ENCODE measurements around the gene SLC38A7.

SLC38A7 gene

DNA sequence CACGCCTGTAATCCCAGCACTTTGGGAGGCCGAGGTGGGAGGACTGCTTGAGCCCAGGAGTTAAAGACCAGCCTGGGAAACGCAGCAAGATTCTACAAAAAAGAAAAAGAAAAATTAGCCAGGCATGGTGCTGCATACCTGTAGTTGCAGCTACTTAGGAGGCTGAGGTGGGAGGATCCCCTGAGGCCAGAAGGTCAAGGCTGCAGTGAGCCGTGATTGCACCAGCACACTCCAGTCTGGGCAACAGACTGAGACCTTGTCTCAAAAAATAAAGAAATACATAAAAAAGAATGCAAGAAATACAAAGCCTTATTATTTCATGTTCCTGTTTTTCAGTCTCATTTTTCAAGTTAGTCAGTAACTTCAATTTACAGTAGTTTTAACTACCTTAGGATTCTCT lies 49.1 kb downstream of the SLC38A7 start:
- Histone ChIP-seq H3K9ac (ENCODE audit: low read length) (no peak overlapping the region), H3K9me3 (ENCODE audit: control insufficient read depth, insufficient read depth, low read depth, low read length) (no peaks in the 10 kb centered on the region), H3K27ac (ENCODE audit: low read depth, low read length) (no peak overlapping the region), H3K36me3 (ENCODE audit: control insufficient read depth, insufficient read depth, low read length) (no peaks in the 10 kb centered on the region), H3K4me3 (ENCODE audit: low read depth, low read length) (no peak overlapping the region), H3K27me3 (ENCODE audit: control insufficient read depth, insufficient read depth, low read length) (no peaks in the 10 kb centered on the region), H3K4me1 (ENCODE audit: control insufficient read depth, insufficient read depth, low read length) (peaks cover 2% of the 10 kb centered on the region; the same call in 1 of the 2 replicates)

DNA sequence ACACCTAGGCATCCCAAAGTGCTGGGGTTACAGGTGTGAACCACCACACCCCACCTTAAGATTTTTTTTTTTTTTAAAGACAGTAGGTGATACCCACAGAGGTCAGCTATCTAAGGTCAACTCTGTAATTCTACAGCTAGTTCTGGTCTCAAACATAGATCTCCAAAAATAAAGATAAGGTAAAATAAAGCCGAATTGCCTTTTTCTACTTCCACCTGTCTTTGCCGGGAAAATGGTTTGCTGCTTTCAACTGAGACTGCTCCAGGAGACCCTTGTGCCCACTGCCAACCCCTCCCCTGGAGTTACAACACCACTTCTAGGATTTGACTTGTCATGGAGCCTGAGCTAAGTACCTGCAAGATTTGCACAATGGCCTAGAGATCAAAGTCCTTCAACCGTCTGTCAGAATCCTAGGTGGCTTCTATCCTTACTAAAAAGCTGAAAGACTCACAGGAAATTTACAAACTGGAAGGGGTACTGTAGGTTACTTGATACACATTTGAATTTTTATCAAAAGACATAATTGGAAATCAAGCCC lies 50.2 kb downstream of the SLC38A7 start:
- H3K27me3 ChIP-seq (ENCODE audit: control insufficient read depth, insufficient read depth, low read length), result no peaks in the 10 kb centered on the region
- H3K9me3 ChIP-seq (ENCODE audit: control insufficient read depth, insufficient read depth, low read depth, low read length), result no peaks in the 10 kb centered on the region
- 0 out of 2 replicates have a peak, but pooled peaks cover 2% of the 10 kb centered on the region for H3K36me3 ChIP-seq (ENCODE audit: control insufficient read depth, insufficient read depth, low read length)
- no peak overlapping the region for H3K27ac ChIP-seq (ENCODE audit: low read depth, low read length)
- H3K4me1 ChIP-seq (ENCODE audit: control insufficient read depth, insufficient read depth, low read length), result peaks cover 2% of the 10 kb centered on the region; the same call in 1 of the 2 replicates
- no peak overlapping the region for H3K4me3 ChIP-seq (ENCODE audit: low read depth, low read length)
- H3K9ac ChIP-seq (ENCODE audit: low read length), result no peak overlapping the region

DNA sequence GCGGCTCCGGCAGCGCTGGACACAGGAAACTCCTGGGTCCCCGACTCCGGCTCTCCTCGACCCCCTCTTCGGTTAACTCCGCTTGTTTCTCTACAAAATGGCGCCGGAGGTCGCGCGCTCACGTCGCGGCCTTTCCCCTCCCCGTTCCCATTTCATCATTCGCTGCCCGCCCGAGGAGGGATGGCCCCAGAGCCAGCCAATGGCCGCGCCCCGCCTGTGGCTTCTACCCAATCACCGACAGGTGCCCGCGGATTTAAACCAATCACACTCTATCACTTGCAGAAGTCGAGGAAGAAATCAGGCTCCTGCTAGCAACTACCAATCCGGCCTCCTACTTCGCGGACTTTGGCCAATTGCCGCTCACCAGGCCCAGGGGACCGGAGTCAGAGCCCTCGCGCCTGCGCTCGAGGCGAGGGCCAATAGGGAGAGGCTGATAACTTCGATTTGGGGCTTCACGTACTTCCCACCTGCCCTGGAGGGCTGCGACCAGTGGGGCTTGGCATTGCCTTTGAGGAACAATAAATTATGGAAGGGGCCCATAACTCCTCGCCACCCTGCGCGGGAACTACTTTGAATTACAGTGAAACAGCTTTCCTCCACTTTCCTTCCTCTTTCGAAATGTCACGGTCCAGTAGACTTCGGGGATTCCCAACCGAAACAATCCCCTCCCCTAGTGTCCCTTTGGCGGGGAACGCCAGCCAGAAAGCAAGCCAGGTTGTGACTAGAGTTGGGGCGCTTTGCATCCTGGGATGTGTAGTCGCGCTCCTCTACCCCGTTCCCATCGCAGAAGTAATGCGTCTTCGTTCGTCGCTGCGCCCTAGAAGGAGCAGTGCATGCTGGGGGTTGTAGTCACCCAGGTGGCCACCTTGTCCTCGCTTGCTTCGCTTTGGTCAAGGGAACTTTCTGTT lies 54.6 kb downstream of the SLC38A7 start, which contains the start of gene CNOT1:
CNOT1 (minus strand) TSS at position 94 of the 908 bp plus-strand sequence. CDS start 30,489 bp downstream, outside the sequence.
- no peaks in the 10 kb centered on the region for H3K9me3 ChIP-seq (ENCODE audit: control insufficient read depth, insufficient read depth, low read depth, low read length)
- H3K27ac ChIP-seq (ENCODE audit: low read depth, low read length), result peak within 1 kb of the TSS; percentile 98
- peaks cover 7% of the 10 kb centered on the region; the same call in 1 of the 2 replicates for H3K36me3 ChIP-seq (ENCODE audit: control insufficient read depth, insufficient read depth, low read length)
- H3K27me3 ChIP-seq (ENCODE audit: control insufficient read depth, insufficient read depth, low read length), result no peaks in the 10 kb centered on the region
- peak within 1 kb of the TSS; percentile 99 for H3K9ac ChIP-seq (ENCODE audit: low read length)
- peak within 1 kb of the TSS; percentile 94 for H3K4me3 ChIP-seq (ENCODE audit: low read depth, low read length)
- H3K4me1 ChIP-seq (ENCODE audit: control insufficient read depth, insufficient read depth, low read length), result no peaks in the 10 kb centered on the region; the same call in 1 of the 2 replicates

DNA sequence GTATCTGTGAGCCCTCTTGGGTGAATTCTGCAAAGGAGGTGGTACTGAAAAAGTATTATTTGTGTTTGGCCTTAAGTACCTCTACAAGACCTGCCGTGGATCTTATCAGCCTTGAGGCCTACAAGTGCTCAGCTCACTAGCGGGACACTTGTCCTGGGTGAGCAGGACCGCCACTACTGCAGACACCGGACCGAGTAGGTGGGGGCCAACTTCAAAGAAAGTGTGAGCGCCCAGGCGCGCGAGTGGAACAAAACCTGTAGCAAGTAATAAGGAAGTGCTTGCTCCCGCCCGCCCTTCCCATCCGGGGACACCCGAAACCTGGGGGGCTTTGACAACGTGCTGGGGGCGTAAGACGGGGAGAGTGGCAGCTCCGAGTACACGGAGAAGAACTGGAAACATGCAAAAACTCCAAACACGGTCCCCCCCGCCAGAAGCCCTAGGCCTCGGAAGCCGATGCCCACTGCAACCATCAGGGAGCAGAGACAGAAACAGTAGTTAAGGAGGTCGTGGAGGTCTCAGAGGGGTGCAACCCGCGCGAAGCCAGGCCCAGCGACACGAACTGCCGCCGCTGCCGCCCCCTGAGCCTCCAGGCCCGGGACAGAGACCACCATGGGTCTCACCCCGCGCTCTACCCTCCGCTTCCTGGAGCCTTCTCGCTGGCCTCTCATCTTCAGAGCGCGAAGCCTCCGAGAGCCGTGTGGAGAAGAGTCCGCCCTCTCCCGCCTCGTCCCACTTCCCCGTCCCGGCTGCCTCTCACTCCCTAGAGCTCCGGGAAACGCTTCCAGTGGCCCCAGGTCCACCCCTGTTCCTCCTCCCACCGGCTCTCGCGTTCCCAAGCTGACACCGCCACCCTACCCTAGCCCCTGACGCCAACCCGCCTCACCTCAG lies 55.5 kb downstream of the SLC38A7 start:
- peak overlapping the region; percentile 99 for H3K9ac ChIP-seq (ENCODE audit: low read length)
- H3K4me3 ChIP-seq (ENCODE audit: low read depth, low read length), result peak overlapping the region; percentile 94
- peaks cover 16% of the 10 kb centered on the region for H3K36me3 ChIP-seq (ENCODE audit: control insufficient read depth, insufficient read depth, low read length)
- peak overlapping the region; percentile 98 for H3K27ac ChIP-seq (ENCODE audit: low read depth, low read length)
- H3K27me3 ChIP-seq (ENCODE audit: control insufficient read depth, insufficient read depth, low read length), result no peaks in the 10 kb centered on the region
- H3K9me3 ChIP-seq (ENCODE audit: control insufficient read depth, insufficient read depth, low read depth, low read length), result no peaks in the 10 kb centered on the region
- H3K4me1 ChIP-seq (ENCODE audit: control insufficient read depth, insufficient read depth, low read length), result no peaks in the 10 kb centered on the region; the same call in 1 of the 2 replicates

DNA sequence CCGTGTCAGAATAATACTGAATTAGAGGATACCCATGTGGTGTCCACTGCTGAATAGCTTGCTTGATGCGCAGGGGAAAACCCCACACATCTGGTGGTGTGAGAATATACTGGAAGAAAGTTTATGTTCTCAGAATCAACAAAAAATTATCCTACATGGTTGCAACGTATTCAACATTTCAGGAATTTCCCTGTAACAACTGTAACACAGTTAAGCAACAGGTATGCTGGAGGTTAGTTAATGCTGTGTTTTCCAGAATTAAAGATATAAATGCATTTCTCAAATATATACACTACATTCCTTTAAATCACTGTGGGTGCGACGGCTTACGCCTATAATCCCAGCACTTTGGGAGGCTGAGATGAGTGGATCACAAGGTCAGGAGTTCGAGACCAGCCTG lies 60.4 kb downstream of the SLC38A7 start:
- Histone ChIP-seq H3K4me3 (ENCODE audit: low read depth, low read length) (no peak overlapping the region), H3K9me3 (ENCODE audit: control insufficient read depth, insufficient read depth, low read depth, low read length) (no peaks in the 10 kb centered on the region), H3K36me3 (ENCODE audit: control insufficient read depth, insufficient read depth, low read length) (peaks cover 49% of the 10 kb centered on the region), H3K27me3 (ENCODE audit: control insufficient read depth, insufficient read depth, low read length) (no peaks in the 10 kb centered on the region), H3K4me1 (ENCODE audit: control insufficient read depth, insufficient read depth, low read length) (no peaks in the 10 kb centered on the region), H3K9ac (ENCODE audit: low read length) (no peak overlapping the region), H3K27ac (ENCODE audit: low read depth, low read length) (no peak overlapping the region)

GRCh38 chr16:58620396-58620795 lies 64.2 kb downstream of the SLC38A7 start:
- Histone ChIP-seq H3K9ac (ENCODE audit: low read length) (no peak overlapping the region), H3K4me3 (ENCODE audit: low read depth, low read length) (no peak overlapping the region), H3K9me3 (ENCODE audit: control insufficient read depth, insufficient read depth, low read depth, low read length) (no peaks in the 10 kb centered on the region), H3K27me3 (ENCODE audit: control insufficient read depth, insufficient read depth, low read length) (no peaks in the 10 kb centered on the region), H3K27ac (ENCODE audit: low read depth, low read length) (no peak overlapping the region), H3K36me3 (ENCODE audit: control insufficient read depth, insufficient read depth, low read length) (peaks cover 75% of the 10 kb centered on the region), H3K4me1 (ENCODE audit: control insufficient read depth, insufficient read depth, low read length) (no peaks in the 10 kb centered on the region)

- Histone ChIP-seq H3K4me3 (ENCODE audit: low read depth, low read length) (no peak overlapping the region), H3K4me1 (ENCODE audit: control insufficient read depth, insufficient read depth, low read length) (no peaks in the 10 kb centered on the region), H3K9me3 (ENCODE audit: control insufficient read depth, insufficient read depth, low read depth, low read length) (no peaks in the 10 kb centered on the region), H3K27ac (ENCODE audit: low read depth, low read length) (no peak overlapping the region), H3K27me3 (ENCODE audit: control insufficient read depth, insufficient read depth, low read length) (no peaks in the 10 kb centered on the region), H3K36me3 (ENCODE audit: control insufficient read depth, insufficient read depth, low read length) (peaks cover 48% of the 10 kb centered on the region), H3K9ac (ENCODE audit: low read length) (no peak overlapping the region)
Observed at GRCh38 chr16:58615280-58615679, 69.3 kb downstream of the SLC38A7 start.

Data from HUES6 (cell line).